ENCODE data around the gene PARD3B. TPM values are rescaled to one million over a fixed set of nuclear protein-coding genes. Genes with fewer than 3 reads are reported as not detected.

Gene PARD3B
- total and polyA plus RNA-seq, 2 of the 8 experiments (the other 6 are each of a cell fraction or from before 2014, with no cell fraction given): 1.2 to 5.7 TPM

DNA sequence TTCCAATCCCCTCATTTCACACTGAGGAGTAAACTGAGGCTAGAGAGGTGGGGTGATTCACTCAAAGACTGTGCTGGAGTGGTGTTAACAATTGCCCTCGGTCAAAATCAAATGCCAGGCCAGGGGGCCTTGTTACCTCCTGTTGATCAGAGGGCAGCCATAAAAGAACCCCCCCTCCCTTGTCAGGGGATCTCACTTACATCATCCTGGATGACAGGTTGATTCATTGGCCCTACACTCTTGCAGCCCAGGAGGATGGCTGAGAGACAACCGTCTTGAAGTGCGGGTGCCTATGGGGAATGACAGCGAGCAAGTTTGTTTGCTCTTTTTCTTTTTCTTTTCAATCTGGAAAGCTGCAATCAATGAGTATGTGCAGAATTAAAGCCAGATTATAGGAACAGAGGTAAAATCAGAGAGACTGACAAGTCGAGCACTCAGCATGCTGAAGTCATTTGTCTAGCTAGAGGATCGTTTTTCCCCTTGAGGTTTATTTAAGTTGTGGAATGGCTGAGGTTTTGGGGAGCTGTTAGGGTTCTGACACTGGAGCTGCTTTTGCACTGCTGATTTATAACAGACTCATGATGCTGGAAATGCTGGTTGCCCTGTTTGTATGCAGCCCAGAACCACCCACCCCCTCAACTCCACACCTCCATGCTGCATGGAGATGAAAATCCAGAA is 1110.6 kb downstream of the PARD3B start (continued):
- TF ChIP-seq, protein P1, sequence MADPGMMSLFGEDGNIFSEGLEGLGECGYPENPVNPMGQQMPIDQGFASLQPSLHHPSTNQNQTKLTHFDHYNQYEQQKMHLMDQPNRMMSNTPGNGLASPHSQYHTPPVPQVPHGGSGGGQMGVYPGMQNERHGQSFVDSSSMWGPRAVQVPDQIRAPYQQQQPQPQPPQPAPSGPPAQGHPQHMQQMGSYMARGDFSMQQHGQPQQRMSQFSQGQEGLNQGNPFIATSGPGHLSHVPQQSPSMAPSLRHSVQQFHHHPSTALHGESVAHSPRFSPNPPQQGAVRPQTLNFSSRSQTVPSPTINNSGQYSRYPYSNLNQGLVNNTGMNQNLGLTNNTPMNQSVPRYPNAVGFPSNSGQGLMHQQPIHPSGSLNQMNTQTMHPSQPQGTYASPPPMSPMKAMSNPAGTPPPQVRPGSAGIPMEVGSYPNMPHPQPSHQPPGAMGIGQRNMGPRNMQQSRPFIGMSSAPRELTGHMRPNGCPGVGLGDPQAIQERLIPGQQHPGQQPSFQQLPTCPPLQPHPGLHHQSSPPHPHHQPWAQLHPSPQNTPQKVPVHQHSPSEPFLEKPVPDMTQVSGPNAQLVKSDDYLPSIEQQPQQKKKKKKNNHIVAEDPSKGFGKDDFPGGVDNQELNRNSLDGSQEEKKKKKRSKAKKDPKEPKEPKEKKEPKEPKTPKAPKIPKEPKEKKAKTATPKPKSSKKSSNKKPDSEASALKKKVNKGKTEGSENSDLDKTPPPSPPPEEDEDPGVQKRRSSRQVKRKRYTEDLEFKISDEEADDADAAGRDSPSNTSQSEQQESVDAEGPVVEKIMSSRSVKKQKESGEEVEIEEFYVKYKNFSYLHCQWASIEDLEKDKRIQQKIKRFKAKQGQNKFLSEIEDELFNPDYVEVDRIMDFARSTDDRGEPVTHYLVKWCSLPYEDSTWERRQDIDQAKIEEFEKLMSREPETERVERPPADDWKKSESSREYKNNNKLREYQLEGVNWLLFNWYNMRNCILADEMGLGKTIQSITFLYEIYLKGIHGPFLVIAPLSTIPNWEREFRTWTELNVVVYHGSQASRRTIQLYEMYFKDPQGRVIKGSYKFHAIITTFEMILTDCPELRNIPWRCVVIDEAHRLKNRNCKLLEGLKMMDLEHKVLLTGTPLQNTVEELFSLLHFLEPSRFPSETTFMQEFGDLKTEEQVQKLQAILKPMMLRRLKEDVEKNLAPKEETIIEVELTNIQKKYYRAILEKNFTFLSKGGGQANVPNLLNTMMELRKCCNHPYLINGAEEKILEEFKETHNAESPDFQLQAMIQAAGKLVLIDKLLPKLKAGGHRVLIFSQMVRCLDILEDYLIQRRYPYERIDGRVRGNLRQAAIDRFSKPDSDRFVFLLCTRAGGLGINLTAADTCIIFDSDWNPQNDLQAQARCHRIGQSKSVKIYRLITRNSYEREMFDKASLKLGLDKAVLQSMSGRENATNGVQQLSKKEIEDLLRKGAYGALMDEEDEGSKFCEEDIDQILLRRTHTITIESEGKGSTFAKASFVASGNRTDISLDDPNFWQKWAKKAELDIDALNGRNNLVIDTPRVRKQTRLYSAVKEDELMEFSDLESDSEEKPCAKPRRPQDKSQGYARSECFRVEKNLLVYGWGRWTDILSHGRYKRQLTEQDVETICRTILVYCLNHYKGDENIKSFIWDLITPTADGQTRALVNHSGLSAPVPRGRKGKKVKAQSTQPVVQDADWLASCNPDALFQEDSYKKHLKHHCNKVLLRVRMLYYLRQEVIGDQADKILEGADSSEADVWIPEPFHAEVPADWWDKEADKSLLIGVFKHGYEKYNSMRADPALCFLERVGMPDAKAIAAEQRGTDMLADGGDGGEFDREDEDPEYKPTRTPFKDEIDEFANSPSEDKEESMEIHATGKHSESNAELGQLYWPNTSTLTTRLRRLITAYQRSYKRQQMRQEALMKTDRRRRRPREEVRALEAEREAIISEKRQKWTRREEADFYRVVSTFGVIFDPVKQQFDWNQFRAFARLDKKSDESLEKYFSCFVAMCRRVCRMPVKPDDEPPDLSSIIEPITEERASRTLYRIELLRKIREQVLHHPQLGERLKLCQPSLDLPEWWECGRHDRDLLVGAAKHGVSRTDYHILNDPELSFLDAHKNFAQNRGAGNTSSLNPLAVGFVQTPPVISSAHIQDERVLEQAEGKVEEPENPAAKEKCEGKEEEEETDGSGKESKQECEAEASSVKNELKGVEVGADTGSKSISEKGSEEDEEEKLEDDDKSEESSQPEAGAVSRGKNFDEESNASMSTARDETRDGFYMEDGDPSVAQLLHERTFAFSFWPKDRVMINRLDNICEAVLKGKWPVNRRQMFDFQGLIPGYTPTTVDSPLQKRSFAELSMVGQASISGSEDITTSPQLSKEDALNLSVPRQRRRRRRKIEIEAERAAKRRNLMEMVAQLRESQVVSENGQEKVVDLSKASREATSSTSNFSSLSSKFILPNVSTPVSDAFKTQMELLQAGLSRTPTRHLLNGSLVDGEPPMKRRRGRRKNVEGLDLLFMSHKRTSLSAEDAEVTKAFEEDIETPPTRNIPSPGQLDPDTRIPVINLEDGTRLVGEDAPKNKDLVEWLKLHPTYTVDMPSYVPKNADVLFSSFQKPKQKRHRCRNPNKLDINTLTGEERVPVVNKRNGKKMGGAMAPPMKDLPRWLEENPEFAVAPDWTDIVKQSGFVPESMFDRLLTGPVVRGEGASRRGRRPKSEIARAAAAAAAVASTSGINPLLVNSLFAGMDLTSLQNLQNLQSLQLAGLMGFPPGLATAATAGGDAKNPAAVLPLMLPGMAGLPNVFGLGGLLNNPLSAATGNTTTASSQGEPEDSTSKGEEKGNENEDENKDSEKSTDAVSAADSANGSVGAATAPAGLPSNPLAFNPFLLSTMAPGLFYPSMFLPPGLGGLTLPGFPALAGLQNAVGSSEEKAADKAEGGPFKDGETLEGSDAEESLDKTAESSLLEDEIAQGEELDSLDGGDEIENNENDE (IDR thresholded peaks at IDR 0.05; ENCODE audit: insufficient replicate concordance, low read length): no peak
- TF ChIP-seq BACH1 (IDR thresholded peaks at IDR 0.05; ENCODE audit: low read length) (no peak), SIX5 (IDR thresholded peaks at IDR 0.05; ENCODE audit: low read depth, low read length) (no peak), TAF1 (IDR thresholded peaks at IDR 0.05; ENCODE audit: low read depth, low read length) (no peak), POLR2AphosphoS5 (IDR thresholded peaks at IDR 0.05; ENCODE audit: low read depth, low read length) (no peak), BCL11A (IDR thresholded peaks at IDR 0.05; ENCODE audit: low read depth in 2 of 2, low read length in 2 of 2) (no peak), TAF7 (optimal IDR thresholded peaks at IDR 0.05; ENCODE audit: borderline replicate concordance, low read depth, low read length) (no peak)
- TF ChIP-seq, protein P2, sequence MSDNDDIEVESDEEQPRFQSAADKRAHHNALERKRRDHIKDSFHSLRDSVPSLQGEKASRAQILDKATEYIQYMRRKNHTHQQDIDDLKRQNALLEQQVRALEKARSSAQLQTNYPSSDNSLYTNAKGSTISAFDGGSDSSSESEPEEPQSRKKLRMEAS (IDR thresholded peaks at IDR 0.05): no peak

All from H1 (cell line).